HL-60 (cell line): ENCODE measurements around the gene EFHB.
"Not testable (repeated sequence)": the region's sequence is repeated elsewhere in the genome, so short reads cannot be mapped to it uniquely, and the experiment has no call there.

Source experiments
- DNase-seq, 2 experiments: peaks; one replicate each; pipeline ENCODE4 v3.0.0-alpha.2; 2010 to 2020; ENCODE audit warnings: low read depth in 1 of 2, low spot score in 1 of 2
- H3K27ac ChIP-seq: fragments of 250-450 bp; sonication (Bioruptor Pico); replicated peaks from 2 replicates; pipeline ENCODE4 v1.5.1; 2020; ENCODE audit warnings: mild to moderate bottlenecking, moderate library complexity
- H3K27me3 ChIP-seq: fragments of 250-450 bp; sonication (Bioruptor Pico); 2 replicates; pipeline ENCODE4 v1.5.1; 2021; ENCODE audit warnings: mild to moderate bottlenecking, moderate library complexity; ENCODE audit not compliant: insufficient read depth, poor library complexity, severe bottlenecking
- H3K4me3 ChIP-seq: replicated peaks from 2 replicates; pipeline ENCODE4 v1.5.1; 2011; ENCODE audit warnings: mild to moderate bottlenecking, control low read depth, low read length; ENCODE audit not compliant: insufficient read depth
- GABPA ChIP-seq: IDR thresholded peaks from 2 replicates; pipeline ENCODE4 v1.6.1; 2012; ENCODE audit warnings: low read depth
- POLR2AphosphoS5 ChIP-seq: IDR thresholded peaks from 2 replicates; pipeline ENCODE4 v1.6.1; 2012; ENCODE audit warnings: low read depth
- SPI1 ChIP-seq: IDR thresholded peaks from 2 replicates; pipeline ENCODE4 v1.6.1; 2012; ENCODE audit warnings: low read depth, mild to moderate bottlenecking, borderline replicate concordance
- TF ChIP-seq, protein P1 (sequence below): IDR thresholded peaks from one replicate; pipeline ENCODE4 v1.5.1; 2011; ENCODE audit warnings: low read length, control low read depth, inconsistent platforms; ENCODE audit not compliant: insufficient read depth
- TF ChIP-seq, protein P2 (sequence below): IDR thresholded peaks from 2 replicates; pipeline ENCODE4 v1.6.1; 2012; ENCODE audit warnings: low read depth; ENCODE audit not compliant: insufficient replicate concordance

The EFHB gene

DNA sequence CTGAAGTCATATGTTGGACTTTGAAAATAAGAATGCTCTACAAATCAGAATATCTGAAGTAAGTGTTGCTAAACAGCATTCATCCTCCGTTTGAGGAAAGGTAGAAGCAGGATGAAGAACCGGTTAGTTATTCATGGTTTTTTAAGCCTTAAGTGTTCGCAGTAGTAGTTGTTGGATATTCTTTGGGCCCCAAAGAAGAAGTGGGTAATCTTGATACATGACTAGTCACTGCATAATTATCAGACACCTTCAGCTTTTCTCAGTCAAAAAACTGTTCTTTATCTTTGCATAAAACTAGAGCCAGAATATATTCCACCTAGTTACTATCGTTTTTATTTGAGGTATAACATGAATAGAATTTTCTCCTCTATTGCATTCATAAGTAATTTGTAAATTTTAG, 26.7 kb upstream of the EFHB start:
- no peak for DNase-seq
- H3K27ac ChIP-seq: no peak overlapping the region
- H3K4me3 ChIP-seq: no peak overlapping the region
- TF ChIP-seq, protein P1, sequence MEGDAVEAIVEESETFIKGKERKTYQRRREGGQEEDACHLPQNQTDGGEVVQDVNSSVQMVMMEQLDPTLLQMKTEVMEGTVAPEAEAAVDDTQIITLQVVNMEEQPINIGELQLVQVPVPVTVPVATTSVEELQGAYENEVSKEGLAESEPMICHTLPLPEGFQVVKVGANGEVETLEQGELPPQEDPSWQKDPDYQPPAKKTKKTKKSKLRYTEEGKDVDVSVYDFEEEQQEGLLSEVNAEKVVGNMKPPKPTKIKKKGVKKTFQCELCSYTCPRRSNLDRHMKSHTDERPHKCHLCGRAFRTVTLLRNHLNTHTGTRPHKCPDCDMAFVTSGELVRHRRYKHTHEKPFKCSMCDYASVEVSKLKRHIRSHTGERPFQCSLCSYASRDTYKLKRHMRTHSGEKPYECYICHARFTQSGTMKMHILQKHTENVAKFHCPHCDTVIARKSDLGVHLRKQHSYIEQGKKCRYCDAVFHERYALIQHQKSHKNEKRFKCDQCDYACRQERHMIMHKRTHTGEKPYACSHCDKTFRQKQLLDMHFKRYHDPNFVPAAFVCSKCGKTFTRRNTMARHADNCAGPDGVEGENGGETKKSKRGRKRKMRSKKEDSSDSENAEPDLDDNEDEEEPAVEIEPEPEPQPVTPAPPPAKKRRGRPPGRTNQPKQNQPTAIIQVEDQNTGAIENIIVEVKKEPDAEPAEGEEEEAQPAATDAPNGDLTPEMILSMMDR: no peak
- TF ChIP-seq SPI1 (no peak), POLR2AphosphoS5 (no peak), GABPA (no peak)
- TF ChIP-seq, protein P2, sequence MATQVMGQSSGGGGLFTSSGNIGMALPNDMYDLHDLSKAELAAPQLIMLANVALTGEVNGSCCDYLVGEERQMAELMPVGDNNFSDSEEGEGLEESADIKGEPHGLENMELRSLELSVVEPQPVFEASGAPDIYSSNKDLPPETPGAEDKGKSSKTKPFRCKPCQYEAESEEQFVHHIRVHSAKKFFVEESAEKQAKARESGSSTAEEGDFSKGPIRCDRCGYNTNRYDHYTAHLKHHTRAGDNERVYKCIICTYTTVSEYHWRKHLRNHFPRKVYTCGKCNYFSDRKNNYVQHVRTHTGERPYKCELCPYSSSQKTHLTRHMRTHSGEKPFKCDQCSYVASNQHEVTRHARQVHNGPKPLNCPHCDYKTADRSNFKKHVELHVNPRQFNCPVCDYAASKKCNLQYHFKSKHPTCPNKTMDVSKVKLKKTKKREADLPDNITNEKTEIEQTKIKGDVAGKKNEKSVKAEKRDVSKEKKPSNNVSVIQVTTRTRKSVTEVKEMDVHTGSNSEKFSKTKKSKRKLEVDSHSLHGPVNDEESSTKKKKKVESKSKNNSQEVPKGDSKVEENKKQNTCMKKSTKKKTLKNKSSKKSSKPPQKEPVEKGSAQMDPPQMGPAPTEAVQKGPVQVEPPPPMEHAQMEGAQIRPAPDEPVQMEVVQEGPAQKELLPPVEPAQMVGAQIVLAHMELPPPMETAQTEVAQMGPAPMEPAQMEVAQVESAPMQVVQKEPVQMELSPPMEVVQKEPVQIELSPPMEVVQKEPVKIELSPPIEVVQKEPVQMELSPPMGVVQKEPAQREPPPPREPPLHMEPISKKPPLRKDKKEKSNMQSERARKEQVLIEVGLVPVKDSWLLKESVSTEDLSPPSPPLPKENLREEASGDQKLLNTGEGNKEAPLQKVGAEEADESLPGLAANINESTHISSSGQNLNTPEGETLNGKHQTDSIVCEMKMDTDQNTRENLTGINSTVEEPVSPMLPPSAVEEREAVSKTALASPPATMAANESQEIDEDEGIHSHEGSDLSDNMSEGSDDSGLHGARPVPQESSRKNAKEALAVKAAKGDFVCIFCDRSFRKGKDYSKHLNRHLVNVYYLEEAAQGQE: no peak
- H3K27me3 ChIP-seq: no peaks in the 10 kb centered on the region

DNA sequence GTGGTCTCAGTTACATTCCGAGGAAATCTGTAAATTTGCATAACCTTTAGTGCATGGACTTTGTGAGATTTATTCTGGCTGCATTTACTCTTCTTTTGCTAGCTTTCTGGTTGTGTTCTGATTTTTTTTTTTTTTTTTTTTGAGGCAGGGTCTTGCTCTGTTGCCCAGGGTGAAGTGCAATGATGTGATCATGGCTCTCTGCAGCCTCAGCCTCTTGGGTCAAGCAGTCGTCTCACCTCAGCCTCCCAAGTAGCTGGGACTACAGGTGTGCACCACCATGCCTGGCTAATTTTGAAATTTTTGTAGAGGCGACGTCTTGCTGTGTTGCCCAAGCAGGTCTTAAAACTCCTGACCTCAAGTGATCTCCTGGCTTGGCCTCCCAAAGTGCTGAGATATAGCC, 25.5 kb upstream of the EFHB start:
- TF ChIP-seq, protein P2: no peak
- no peak for TF ChIP-seq SPI1
- TF ChIP-seq, protein P1: no peak
- TF ChIP-seq POLR2AphosphoS5: no peak
- TF ChIP-seq GABPA: no peak
- H3K27ac ChIP-seq: no peak overlapping the region
- DNase-seq: no peak
- no peaks in the 10 kb centered on the region for H3K27me3 ChIP-seq
- H3K4me3 ChIP-seq: no peak overlapping the region

DNA sequence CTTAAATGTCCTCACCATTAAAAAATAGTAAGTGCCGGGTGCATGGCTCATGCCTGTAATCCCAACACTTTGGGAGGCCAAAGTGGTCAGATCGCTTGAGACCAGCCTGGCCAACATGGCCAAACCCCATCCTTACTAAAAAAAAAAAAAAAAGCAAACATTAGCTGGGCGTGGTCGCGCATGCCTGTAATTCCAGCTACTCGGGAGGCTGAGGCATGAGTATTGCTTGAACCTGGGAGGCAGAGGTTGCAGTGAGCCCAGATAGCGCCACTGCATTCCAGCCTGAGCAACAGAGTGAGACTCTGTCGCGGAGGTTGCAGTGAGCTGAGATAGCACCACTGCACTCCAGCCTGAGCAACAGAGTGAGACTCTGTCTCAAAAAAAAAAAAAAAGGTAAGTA, 23.3 kb upstream of the EFHB start:
- not testable (repeated sequence) for DNase-seq, H3K4me3 ChIP-seq, H3K27ac ChIP-seq, H3K27me3 ChIP-seq

DNA sequence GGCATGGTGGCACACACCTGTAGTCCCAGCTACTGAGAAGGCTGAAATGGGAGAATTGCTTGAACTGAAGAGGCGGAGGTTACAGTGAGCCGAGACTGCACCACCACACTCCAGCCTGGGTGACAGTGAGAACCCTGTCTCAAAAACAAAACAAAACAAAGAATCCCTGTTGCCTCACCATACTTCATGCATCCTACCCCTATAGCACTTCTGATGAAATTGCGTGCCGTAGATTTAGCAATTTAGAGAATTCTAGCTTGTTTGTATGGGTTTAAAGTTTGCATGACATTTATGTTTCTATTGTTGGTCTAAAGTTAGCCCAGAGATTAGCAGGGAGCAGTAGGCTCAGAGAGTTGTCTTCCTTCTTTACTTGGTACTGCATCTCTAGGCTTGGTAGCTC, 20.7 kb upstream of the EFHB start:
- no peak overlapping the region for H3K27ac ChIP-seq
- no peak for DNase-seq
- H3K4me3 ChIP-seq: no peak overlapping the region
- H3K27me3 ChIP-seq: no peaks in the 10 kb centered on the region
- TF ChIP-seq SPI1 (no peak), GABPA (no peak), POLR2AphosphoS5 (no peak)
- TF ChIP-seq, protein P1: no peak
- TF ChIP-seq, protein P2: no peak
